GM21529 (cell line): ENCODE results near the gene KCNIP1.

Source experiments
- ATAC-seq: cut with Tn5 transposase; IDR thresholded peaks from one replicate; pipeline ENCODE4 v1.9.1; 2021; ENCODE audit not compliant: unreplicated experiment

Gene KCNIP1

DNA sequence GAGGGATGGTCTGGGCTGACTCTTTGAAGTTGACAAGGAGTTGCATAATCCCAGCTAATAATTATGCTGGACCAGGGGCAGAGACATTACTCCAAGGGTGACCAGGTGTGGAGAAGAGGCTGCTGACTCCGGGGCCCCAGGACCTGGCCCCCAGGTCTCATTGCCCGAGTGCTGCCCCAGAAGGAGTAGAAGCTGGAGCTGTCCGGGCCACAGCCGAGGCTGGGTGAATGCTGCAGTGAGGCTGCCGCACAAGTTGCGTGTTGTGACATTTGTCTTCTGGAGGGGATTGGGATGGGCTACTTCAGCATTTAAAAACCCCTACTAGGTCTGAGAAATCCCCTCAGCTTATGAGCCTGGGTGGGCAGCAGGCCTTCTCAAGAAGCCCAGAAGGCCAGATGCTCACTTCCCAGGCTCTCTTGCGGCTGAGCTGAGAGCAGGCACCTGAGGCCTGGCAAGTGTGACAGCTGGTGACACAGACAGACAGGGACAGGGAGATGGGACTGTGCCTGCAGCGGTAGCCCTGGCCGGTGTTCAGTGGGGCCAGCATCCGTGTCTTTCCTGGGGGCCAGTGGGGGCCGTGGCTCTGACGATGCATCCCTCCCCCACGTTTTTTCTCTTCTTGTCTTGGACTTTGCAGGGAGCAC is 122.8 kb downstream of the KCNIP1 start:
- no peak for ATAC-seq

DNA sequence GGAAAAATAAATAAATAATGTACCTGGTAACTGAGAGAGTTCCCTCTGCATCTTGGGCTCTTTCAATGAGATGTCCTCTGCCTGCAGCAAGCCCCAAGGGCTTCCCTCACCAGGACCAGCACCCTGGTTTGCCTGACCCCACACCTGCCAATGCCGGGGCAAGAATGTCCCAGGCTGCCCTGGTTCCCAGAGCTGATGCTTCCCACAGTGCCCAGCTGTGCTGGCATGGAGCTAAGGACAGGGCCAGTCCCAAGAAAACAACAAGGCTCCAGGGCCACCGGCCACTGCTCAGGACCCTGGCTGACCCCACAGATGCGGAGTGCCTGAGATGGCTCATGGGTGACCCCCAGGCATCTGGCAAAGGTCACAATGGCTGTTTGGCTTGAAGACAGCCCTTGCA is 123.5 kb downstream of the KCNIP1 start:
- no peak for ATAC-seq

DNA sequence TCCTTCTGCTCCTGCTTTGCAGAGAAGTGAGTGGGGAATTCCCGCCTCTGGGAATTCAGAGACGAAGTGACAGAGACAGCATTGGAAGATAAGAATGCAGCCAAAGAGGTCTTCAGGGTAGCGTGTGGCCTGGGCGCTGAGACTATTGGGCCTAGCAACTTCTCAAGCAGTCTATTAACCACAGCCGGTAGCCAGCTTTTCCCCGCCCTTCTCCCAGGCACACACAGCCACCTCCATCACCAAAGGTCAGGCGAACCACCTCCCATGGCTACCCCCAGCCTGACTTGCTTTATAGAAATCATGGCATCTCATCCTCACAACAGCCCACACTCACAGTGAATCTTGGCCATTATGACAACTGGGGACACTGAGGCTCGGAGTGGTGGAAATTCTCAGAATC is 124.2 kb downstream of the KCNIP1 start:
- no peak for ATAC-seq

DNA sequence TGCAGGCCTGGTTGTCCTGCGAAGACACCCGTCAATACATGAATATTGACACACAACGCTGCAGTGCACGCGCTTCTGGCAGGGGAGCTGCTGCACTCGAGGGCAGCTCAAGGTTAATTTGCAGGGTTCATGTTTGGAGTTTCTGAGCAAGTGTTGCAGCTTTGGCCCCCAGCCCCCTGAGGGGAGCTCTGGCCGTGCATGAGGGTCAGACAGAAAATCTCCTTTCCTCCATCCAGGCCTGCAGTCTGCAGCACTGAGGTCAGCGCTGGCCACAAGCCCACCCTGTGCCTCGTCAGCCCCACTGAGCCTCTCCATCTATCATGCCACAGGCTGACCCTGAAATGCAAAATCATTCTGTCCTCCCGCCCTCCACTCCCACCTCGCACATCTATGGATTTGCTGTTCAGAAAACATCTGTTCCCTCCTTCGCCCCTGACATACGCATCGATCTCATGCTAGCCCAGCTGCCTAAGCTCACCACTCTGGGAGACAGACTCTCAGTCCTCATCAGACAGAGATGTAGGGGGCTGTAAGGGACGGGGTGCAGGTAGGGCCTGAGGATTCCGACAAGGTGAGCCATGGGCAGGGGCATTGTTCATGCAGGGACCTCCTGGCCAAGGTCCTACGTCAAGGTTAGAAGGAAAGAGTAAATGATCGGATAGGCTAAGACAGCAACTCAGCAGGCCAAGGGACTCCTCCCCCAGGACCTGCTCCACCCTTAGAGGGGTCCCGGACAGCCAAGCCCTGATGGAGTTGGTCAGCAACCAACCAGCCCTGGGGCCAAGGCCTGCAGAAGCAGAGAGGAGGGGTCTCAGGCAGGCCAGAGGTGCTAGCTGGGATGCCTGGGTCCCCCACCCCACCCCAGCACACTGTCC is 125.1 kb downstream of the KCNIP1 start:
- no peak for ATAC-seq

DNA sequence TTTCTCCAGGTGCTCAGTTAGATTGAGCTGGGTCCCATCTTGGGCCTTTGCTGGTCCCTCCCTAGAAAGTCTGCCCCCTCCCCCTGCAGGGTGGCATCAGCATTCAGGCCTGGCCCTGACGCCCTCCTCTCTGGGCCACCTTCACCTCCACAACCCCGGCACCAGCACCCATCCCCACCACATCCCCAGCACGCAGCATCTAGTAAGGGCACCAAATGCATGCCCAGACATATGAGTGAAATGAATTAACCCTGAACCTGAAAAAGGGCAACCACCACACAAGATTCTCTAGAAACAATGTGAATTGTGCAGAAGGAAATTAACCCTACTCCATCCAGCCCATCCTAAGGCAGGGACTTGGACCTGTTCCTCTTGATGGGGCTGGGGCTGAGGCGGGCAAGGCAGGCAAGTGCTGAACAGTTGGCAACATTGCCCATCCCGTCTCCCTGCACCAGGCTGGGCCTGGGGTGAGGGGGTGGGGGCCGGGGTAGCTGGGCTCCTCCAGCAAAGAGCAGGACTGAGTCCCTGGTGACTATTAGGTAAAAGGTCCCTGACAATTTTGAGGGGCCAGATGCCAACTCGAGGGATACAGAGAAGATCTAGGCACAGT is 125.9 kb downstream of the KCNIP1 start:
- no peak for ATAC-seq

DNA sequence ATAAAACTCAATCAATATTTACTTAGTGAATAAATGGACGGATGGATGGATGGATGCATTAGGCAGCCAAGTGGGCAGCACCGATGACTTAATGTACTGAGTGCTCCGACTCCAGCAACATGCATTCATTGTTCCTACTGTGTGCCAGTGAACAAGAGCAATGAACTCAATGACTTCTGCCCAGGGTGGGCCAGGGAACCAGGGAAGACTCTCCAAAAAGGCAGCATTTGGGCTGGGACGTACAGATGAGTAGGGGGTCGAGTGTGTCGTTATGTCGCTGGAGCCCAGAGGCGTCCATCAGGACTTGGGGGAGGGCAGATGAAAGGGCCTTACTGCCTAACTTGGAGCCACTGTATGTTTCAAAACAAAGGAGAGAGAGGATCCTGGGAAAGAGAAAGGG is 126.4 kb downstream of the KCNIP1 start:
- ATAC-seq: no peak

DNA sequence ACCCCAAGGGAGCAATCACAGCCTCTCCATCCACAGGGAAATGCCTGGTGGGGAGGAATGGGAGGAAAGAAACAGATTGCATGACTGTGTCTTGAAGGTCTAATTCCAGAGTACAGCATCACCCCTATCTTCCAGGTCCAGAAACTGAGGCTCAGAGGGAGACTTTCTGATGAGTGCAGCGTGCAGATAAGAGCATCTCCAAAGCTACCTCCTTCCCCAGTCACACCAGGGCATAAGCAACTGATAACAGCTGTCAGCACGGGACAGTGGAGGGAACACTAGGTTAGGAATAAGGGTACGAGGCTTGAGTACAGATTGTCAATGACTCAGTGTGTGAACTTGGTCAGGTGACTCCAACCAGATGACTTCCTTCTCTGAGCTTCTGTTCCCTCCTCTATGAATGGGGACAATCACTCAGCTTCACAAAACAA is 126.9 kb downstream of the KCNIP1 start:
- no peak for ATAC-seq

DNA sequence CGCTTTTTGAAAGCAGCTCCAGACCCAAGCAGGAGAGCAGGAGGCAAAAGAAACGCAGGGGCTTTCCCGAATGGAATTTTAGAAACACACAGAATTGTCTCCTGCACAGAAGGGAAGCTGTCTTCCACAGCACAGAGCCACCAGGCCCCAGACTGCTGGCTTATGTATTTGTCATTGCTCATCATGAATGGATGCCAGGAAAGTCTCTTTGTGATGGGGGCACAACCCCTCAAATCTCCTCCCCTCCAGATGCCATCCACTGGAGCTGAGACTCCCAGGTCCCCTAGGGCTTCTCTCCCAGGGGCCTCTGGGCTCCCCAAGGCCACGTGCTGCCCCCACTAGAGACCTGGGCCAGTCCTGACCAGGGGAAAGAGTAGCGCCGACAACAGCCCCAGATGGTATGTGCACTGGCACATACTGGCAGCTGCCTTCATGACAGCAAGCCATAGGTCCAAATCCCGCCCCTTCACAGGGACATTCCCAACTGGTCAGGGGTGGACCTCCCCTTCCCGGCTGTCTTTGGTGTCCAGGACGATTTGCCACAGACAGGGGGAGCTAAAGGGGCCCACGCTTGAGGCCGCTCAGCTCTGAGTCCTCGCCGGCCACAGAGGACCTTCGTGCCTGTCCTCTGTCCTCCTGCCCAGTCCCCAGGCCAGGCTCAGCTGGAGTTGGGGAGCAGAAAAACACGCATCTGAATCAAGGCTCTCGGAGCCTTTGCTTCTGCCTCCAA is 127.8 kb downstream of the KCNIP1 start:
- ATAC-seq: no peak

DNA sequence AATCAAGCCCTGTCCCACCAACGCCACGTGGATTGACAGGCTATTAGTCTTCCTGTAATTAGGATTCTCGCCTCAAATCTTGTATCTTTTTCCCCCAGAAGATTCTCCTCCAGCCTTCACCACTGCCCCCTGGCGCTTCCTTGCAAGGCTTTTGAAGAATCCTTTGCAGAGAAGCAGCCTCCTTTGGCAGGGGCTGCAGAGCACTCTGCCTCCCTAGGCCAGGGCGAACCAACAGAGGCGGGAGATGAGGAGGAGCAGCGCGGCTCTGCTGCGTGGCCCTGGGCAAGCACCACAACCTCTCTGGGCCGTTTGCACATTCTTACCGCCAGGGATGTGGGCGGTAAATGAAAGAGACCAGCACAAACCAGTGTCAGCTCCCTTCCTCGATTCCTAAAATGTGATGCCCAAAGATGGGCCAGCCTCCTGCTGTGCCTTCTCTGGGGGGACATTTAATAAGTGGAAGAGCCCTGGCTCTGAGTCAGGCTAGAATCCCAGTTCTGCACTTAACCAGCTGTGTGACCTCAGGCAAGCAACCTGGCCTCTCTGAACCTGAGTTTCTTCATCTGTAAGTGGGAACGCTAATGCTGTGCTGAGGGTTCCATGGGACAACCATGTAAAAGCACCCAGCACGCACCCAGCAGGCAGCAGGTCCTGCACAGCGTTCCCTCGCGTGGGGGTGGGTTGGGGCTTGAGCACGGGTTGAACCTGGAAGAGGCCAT is 128.6 kb downstream of the KCNIP1 start:
- ATAC-seq: no peak

DNA sequence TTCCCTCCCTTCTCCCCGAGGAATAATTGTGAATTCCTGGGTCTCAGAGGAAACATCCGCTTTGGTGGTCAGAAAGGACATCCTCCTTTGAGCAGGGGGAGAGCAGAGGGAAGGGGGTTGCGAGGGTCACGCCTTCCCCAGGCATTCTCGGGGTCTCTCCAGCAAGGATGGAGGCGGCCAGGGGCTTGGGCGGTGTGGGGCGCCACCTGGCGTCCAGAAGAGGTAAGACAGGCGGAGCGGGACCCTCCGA is 129.1 kb downstream of the KCNIP1 start:
- peak; percentile 65 for ATAC-seq

DNA sequence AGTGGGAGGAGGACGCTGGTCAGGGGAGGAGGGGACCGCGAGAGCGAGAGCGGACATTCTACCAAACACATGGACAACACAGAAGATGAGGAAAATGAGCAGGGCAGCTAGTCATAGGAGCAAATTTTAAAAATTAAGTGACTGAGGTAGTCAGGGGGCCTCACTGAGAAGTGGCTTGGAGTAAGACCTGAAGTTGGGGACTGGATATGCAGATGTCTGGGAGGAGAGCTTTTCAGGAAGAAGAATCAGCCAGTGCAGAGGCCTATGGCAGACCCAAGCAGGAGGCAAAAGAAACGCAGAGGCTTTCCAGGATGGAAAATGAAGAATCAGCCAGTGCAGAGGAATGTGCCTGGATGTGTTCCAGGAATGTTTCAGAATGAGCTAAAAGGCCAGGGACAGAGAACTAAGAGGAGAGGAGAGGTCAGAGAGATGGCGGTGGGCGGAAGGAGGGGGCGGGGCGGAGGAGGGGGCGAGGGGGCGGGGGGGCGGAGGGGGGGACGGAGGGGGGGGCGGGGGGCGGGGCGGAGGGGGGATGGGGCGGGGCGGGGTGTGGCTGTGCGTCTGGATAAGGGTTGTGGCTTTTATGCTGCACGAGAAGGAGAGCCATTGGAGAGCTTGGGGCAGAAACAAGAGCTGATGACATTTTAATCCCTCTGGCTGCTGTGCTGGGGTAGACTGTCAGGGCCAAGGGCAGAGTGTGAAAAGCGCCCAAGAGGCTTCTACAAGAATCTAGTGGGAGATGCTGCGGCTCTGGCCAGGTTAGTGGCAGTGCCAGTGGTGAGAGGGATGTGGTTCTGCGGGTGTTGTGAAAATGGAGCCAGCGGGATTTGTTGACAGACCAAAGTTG is 129.6 kb downstream of the KCNIP1 start:
- ATAC-seq: no peak

DNA sequence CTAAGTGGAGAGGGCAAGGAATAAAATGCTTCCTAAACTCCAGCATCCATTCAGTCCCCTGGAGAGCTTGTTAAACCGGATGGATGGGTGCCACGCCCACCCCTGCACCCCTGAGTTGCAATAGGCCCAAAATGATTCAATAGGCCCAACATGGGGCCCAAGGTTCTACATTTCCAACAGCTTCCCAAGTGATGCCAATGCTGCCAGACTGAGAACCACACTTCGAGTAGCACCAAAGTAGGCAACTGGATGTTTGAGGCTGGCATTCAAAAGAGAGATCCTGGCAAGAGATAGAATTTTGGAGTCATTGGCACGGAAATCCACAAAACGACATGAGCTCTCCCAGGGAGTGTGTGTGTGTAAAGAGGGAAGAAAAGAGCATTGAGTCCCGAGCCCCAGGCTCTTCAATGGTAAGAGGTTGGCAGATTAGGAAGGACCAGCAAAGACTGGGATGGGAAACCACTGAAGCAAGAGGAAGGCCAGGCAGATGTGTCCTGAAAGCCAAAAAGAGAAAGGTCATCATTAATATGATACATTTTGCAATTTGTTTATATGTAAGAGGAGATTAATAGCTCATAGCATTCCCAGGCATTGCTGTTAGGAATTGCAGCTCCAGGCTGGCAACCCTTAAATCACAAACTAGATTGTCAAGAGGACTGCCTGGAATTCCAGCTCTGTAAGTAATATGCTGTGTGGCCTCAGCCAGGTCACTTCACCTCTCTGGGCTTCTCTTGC is 130.6 kb downstream of the KCNIP1 start:
- no peak for ATAC-seq

DNA sequence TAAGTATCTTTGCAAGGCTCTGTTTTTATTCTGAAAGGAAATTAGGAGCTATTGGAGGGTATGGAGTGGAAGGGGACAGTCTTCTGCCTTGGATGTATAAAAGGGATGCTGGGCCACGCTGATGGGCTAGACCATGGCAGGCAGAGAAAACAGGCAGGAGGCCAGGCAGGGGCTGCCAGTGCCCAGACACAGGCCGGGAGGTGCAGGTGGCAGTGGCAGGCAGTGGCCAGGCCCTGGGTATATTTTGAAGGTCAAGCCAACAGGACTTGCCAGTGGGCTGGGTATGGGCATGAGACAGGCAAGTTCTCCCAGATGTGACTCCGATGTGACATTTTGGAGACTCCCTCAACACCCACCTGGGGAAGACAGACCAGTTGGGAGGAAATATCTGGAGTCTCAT is 131.9 kb downstream of the KCNIP1 start:
- ATAC-seq: no peak

DNA sequence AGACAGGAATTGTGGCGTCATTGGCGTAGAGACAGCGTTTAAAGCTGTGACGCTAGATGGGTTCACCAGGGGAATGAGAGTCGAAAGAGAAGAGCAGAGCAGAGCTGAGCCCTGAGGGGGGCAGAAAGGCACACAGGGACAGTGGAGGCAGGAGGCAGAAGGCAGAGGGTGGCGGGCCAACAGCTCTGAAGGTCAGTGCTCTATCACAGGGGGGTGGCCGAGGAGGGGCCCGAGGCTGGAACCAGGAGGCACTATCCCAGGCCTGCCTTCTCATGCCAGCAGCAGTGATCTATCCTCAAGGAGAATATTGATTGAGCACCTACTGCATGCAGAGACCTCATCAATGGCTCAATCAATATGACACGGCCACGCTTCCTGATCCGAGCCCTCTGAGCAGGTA is 132.4 kb downstream of the KCNIP1 start:
- no peak for ATAC-seq

DNA sequence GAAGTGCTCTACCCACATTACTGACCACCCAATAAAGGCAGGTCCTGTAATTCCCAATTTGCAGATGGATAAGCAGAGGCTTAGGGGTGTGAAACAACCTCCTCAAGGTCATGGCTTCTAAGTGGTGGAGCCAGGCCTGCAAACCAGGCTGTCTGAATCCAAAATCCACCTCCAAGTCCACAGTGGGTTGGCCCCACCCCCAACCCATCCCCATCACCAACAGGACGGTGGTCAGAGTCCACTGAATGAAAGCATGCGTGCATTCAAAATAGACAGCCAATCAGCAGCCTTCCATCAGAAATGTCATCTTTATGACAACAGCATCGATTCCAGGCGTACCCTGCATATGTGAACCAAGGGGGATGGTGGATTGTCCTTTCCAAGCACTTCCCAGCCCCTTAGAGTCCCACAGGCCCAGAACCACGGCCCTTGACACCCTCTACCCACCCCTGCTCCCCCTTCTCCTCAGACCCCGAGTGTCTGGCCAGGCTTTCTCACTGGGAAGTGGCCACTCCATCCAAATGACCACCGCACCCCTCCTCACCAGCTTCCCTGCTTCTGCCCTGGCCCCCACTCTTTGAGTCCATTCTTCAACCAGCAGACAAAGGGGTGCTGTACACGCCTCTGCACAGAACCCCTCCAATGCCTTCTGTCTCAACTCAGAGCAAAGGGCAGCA is 133.1 kb downstream of the KCNIP1 start:
- ATAC-seq: no peak

DNA sequence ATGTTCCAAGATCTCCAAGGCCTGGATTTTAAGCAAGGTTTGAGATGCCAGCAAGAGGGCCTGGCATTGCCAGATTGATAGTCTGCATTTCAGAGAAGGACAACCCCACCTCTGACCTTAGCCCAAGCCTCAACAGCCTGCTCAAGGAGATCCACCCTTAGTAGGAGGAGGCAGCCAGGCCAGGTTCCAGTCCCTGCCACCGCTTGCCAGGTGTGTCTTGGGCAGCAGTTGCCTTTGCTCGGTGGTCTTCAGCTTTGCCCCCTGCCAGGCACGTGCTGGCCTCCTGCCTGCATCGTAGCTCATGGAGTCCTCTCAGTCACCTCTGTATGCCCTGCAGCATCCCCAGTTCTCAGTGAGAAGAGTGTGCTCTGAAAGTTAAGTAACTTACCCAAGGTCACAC is 134.2 kb downstream of the KCNIP1 start:
- ATAC-seq: no peak

DNA sequence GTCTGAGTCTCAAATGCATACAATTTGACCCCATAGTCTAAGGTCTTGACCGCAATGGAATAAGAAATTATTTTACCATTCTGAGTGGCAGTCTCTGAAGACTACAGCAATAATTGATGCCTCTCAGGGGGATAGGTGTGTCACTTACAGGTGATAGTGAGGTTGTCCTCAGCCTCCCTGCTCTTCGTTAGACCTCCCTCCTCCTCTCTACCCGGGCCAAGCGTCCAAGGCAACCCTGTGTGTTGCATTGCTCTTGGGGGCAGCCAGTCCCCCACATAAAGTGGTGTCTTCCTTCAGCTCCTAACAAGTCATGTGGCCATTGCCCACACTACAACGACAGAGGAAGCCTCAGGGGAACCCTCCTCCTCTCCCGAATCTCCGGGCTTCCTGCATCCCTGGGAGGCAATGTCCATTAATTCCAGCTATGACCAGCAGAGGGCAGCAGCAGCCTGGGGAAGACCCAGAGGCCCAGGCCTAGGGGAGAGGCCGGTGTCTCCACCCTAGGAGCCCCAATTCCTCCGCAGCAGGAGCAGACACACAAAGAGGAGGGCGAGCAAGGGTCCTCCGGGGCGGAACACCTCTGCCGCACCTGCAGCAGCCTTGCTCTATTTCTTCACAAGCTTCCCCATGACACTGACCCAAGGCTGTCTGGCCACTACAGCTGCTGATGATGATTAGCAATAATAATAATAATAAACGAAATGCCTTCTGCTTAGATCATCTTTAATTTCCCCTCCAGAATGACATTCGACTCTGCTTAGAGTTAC is 134.8 kb downstream of the KCNIP1 start:
- peak; percentile 80 for ATAC-seq

DNA sequence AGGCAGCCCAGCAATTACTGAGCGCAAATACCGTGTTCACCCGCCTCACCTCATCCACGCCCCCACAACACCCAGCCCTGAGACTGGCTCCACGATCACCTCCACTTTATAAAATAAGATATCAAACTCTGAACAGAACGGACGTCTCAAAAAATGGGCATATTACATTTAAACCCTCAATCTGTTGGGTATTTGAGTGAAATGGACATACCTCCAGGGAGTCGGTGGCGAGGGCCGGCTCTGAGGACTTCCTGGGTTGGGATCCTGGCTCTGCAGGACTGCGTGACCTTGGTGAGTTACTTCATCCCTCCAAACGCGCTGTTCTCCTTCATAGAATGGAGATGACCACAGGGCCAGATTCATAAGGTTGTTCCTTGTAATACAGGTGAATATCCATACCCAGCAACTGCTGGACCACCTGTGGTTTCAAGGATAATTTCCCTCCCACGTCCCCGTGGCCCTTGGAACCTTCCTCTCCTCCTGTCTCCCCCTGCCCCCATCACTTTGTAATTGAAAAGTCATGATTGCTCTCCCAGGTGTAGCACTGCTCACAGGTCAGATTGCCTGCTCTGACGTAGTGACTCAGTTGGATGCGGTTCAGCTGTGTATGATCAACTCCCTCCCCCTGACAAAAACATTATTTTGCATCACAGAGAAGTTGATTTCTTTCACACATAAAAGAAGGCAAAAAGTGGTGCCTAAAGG is 135.6 kb downstream of the KCNIP1 start:
- ATAC-seq: no peak
